ENCODE data around the gene CATSPERZ.
"Not testable (repeated sequence)": the region's sequence is repeated elsewhere in the genome, so short reads cannot be mapped to it uniquely, and the experiment has no call there.

CATSPERZ gene

GRCh38 chr11:64297699-64298358 is 2.3 kb upstream of the CATSPERZ start:
- no peak for FAIRE-seq

GRCh38 chr11:64298966-64299846 is 952 bp upstream of the CATSPERZ start:
- DNase-seq (ENCODE audit: low spot score) (no peak), FAIRE-seq (no peak)

More at GRCh38 chr11:64297699-64298358, 2.3 kb upstream of the CATSPERZ start:
- DNase-seq (ENCODE audit: low spot score): no peak

- no peak for DNase-seq (ENCODE audit: low spot score)
- FAIRE-seq: no peak
Observed at GRCh38 chr11:64303109-64304031, 3.2 kb downstream of the CATSPERZ start.

GRCh38 chr11:64304032-64304315 is 3.8 kb downstream of the CATSPERZ start:
- DNase-seq (ENCODE audit: low spot score) (no peak), FAIRE-seq (no peak)

GRCh38 chr11:64304316-64305072 is 4.3 kb downstream of the CATSPERZ start:
- FAIRE-seq (no peak), DNase-seq (ENCODE audit: low spot score) (peak; percentile 87)

- FAIRE-seq: peak; percentile 84
- DNase-seq (ENCODE audit: low spot score): peak; percentile 99
Observed at GRCh38 chr11:64305075-64305690, 5.0 kb downstream of the CATSPERZ start, which contains the start of gene ESRRA. ESRRA (plus strand) TSS chr11:64305524; CDS start chr11:64307180, 1,656 bp downstream.

GRCh38 chr11:64305691-64306562 is 5.8 kb downstream of the CATSPERZ start:
- DNase-seq (ENCODE audit: low spot score) (no peak), FAIRE-seq (no peak)

- FAIRE-seq (no peak), DNase-seq (ENCODE audit: low spot score) (no peak)
Observed at GRCh38 chr11:64306563-64306875, 6.4 kb downstream of the CATSPERZ start.

GRCh38 chr11:64306876-64307622 is 6.9 kb downstream of the CATSPERZ start:
- FAIRE-seq: no peak
- no peak for DNase-seq (ENCODE audit: low spot score)

GRCh38 chr11:64307795-64308194 is 7.6 kb downstream of the CATSPERZ start:
- FAIRE-seq; DNase-seq (ENCODE audit: low spot score): not testable (repeated sequence)

GRCh38 chr11:64312947-64313346 is 12.8 kb downstream of the CATSPERZ start:
- DNase-seq (ENCODE audit: low spot score): no peak
- FAIRE-seq: no peak

GRCh38 chr11:64313491-64314145 is 13.5 kb downstream of the CATSPERZ start:
- DNase-seq (ENCODE audit: low spot score) (no peak), FAIRE-seq (no peak)

- DNase-seq (ENCODE audit: low spot score): no peak
- no peak for FAIRE-seq
Observed at GRCh38 chr11:64314146-64314804, 14.1 kb downstream of the CATSPERZ start.

- DNase-seq (ENCODE audit: low spot score) (no peak), FAIRE-seq (no peak)
Observed at GRCh38 chr11:64314805-64315561, 14.8 kb downstream of the CATSPERZ start.

- not testable (repeated sequence) for FAIRE-seq; DNase-seq (ENCODE audit: low spot score)
Observed at GRCh38 chr11:64315667-64316526, 15.7 kb downstream of the CATSPERZ start.

- no peak for FAIRE-seq
Observed at GRCh38 chr11:64316672-64317324, 16.6 kb downstream of the CATSPERZ start.

More at GRCh38 chr11:64316672-64317324, 16.6 kb downstream of the CATSPERZ start:
- DNase-seq (ENCODE audit: low spot score): no peak
